DND-41 (cell line): ENCODE results near the gene RNF220.

ENCODE experiments used
- EZH2 ChIP-seq: IDR thresholded peaks from 3 replicates; pipeline ENCODE4 v1.6.1; 2012; ENCODE audit warnings: borderline replicate concordance, low read depth, mild to moderate bottlenecking, moderate library complexity, low read length, inconsistent platforms; ENCODE audit not compliant: severe bottlenecking
- TF ChIP-seq, protein P1 (sequence below): IDR thresholded peaks from 2 replicates; pipeline ENCODE4 v1.5.1; 2012; ENCODE audit warnings: borderline replicate concordance, low read length, moderate library complexity, mild to moderate bottlenecking; ENCODE audit not compliant: poor library complexity, severe bottlenecking; ENCODE audit errors: extremely low read depth

GRCh38 chr1:44588551-44589210 lies 183.6 kb downstream of the RNF220 start:
- TF ChIP-seq, protein P1, sequence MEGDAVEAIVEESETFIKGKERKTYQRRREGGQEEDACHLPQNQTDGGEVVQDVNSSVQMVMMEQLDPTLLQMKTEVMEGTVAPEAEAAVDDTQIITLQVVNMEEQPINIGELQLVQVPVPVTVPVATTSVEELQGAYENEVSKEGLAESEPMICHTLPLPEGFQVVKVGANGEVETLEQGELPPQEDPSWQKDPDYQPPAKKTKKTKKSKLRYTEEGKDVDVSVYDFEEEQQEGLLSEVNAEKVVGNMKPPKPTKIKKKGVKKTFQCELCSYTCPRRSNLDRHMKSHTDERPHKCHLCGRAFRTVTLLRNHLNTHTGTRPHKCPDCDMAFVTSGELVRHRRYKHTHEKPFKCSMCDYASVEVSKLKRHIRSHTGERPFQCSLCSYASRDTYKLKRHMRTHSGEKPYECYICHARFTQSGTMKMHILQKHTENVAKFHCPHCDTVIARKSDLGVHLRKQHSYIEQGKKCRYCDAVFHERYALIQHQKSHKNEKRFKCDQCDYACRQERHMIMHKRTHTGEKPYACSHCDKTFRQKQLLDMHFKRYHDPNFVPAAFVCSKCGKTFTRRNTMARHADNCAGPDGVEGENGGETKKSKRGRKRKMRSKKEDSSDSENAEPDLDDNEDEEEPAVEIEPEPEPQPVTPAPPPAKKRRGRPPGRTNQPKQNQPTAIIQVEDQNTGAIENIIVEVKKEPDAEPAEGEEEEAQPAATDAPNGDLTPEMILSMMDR = no peak
- no peak for TF ChIP-seq EZH2
